ENCODE measurements around the gene CMSS1. TPM values are rescaled to one million over a fixed set of nuclear protein-coding genes. Genes with fewer than 3 reads are reported as not detected.

CMSS1 gene
- total RNA-seq, 2 experiments from 2014 or later = 141 to 143 TPM

GRCh38 chr3:99891610-99892285 is 74.1 kb downstream of the CMSS1 start:
- CTCF ChIA-PET = no interaction called here
- POLR2A ChIA-PET = no interaction called here

DNA sequence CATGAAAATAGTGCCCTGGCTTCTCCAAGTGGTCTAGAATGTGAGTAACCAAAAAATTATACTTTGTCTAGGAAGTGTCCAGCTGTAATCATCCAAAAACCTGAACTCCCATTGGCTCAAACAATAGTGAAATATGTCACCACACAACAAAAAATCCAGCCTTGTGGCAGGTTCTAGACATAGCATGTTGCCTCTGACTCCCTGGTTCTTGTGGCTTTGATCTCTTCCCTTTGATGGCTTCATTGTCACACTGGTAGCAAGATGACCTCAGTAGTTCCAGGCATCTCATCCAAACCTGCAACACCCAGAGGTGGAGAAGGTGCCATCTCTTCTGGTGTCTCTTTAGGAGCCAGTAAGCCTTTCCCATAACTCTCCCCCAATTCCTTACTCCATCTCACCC is 74.7 kb downstream of the CMSS1 start:
- CTCF ChIA-PET = no interaction called here
- POLR2A ChIA-PET = no interaction called here

DNA sequence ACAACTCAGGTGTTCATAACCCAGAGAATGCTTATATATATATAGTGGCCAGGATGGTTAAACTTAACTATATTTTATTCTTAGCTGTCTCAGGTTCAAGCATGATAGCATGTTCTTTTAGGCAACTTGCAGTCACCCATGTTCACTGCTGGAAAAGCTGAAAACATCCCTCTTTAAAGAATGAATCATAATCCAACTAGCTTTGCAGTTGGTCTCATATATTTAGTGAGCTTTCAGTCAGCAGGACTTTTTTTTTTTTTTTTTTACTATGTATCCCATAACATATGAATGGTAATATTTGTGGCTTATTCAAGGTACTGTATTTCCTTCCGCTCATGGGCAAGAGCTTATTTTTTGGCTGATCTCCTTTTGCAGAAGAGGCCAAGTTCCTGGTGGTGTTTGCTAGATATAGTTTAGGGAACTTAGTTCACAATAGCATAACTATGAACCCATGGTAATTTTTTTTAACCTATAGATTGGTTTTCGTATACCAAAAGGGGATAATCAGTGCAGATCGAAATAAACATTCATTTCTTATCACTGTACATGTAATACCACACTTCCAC is 77.6 kb downstream of the CMSS1 start:
- ChIA-PET POLR2A (no interaction called here), CTCF (interaction anchor here (0.7 kb wide), 1 partner anchor 28 kb away, joined by 3 read pairs; no protein-coding TSS in a partner anchor)

DNA sequence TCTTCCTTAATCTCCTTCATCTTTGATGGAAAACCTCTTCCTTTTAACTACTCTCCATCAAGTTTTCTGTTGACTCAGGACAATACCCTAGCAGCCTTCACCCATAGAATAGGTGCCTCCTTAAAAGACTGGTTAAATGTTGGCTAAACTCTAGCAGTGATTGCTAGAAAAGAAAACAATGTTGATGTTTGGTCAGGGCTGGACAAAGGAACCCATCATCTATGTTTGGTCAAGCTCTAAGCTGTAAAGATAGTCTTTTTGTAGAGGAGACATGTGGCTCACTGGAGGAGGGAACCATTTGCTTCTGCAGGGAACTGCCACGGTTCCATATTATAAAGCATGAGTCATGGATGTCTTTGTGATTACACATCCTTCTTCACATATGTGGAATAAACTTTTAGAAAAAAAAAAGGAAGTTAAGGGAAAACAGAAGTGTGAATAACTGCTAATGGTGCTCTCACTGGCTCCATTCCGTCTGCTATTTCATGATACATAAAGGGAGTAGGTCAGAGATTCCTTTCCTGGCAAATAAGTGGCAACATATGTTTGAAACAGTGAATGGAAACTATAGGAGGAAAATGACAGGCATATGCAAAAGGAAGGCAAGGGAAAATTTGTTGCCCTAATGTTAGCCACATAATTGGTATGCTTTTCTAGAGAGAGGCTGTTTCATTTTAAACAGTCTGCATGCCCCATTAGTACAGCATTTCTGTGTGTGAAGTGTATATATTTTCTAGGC is 78.2 kb downstream of the CMSS1 start:
- ChIA-PET CTCF (no interaction called here), POLR2A (no interaction called here)

DNA sequence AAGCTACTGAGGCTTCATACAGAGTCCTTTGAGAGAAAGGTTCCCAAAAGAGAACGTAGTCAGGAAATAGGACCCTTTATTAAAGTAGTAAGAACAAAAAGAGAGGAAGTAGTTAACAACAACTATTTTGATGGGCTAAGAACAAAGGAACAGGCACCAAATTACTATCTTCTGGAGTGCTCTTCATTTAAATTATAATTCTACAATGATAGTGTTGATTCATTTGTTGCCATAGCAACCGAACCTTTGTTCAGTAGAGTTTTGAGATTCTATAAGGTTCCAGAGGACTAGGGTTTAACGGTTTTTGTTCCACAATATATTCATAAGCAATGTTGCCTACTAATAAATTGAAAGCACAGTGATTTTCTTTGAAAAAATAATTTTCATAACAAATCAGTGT is 78.8 kb downstream of the CMSS1 start:
- POLR2A ChIA-PET = no interaction called here
- CTCF ChIA-PET = no interaction called here

DNA sequence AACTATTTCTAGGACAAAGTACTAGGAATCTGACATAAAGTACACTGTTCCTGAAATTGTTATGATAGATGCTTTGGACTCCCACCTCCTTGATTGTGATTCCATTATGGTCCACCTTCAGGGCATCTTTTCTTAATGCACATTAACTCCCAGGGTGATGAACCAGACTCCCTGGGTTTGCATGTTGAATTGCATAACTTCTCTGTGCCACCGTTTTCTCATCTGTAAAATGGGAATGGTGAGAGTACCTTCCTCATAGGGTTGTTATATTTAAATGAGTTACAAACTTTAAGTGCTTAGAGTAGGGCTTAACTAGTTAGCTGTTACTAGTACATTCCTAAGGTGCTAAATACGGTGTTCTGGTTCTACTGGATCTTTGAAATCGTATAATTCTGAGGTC is 81.9 kb downstream of the CMSS1 start:
- ChIA-PET CTCF (no interaction called here), POLR2A (no interaction called here)

- CTCF ChIA-PET = no interaction called here
- POLR2A ChIA-PET = no interaction called here
Observed at GRCh38 chr3:99900248-99900647, 82.6 kb downstream of the CMSS1 start.

DNA sequence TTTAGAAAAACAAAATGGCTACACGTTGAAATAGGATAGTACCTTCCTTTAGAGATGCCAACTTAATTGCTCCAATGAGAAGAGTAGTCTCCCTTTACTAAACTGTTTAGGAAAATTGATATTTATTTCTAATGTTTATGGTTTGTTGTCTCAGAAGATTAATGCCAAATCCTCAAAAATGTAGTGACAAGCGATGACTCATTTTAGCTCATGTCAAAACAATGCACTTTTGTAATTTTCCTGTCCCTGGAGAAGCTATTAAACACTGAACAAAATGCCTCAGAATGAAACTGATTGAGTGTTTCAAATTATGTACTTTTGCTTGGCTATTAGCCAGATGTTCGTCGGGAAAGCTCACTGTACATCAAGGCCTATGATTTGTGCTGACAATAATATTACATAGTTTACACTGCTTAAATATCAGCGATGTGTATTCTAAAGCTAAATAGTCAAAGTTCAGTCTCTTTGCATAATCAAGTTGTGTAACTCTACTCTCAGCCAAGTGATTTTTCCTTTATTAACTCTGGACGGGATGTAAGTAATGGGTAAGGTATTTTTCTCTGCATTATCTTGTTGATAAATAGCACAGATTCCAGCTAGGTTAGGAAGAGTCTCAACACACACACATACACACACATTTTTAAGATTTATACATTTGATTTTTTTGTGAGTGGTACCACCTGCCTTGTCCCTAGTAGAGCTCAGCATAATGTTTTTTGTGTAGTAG is 83.7 kb downstream of the CMSS1 start:
- CTCF ChIA-PET = no interaction called here
- POLR2A ChIA-PET = no interaction called here

GRCh38 chr3:99902091-99902490 is 84.4 kb downstream of the CMSS1 start:
- ChIA-PET CTCF (no interaction called here), POLR2A (no interaction called here)

DNA sequence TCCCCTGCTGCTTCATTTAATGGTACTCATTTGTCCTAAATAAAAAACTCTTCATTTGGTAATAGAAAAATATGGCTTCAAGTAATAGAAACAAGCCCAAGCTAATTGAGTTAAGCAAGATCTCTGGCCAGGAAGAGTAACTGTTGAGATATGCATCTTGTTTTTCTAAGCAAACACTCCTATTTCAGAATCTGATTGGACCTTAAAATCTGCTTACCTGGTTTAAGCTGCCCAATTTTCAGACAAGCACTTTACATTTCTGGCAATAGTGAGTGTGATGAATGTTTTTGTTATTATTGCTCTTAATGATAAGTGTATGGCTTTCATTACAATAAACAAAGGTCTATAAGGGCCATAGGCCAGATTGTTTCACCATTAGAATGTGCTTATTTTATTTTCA is 86.2 kb downstream of the CMSS1 start:
- ChIA-PET POLR2A (no interaction called here), CTCF (no interaction called here)

DNA sequence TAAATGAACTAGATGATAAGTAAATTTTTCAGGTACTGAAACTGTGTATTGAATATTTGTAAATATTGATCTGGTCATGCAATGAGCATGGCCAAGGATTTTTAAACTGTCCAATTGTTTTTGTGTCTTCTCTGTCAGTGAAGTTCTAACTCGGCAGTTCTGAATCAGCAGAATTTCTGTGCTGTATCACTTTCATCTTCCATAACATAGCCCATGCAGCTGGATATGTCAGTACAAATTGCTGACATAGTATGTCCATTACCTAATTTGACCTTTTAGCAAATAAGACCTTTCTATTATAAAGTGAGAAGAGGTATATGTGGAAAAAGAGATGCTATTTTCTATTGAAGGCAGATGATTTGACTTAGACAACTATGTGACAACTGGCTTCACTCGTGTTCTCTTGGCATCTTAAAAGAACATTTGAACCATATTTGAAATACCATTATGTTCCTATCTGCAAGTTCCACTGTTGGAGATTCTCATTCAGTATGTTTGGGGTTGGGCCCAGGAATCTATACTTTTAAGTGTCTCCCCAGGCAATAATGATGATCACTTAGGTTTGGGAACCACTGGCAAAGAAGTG is 90.4 kb downstream of the CMSS1 start:
- POLR2A ChIA-PET = no interaction called here

GRCh38 chr3:99909714-99910495 is 92.2 kb downstream of the CMSS1 start:
- ChIA-PET CTCF (no interaction called here), POLR2A (no interaction called here)

More for the DNA sequence above, 90.4 kb downstream of the CMSS1 start:
- CTCF ChIA-PET = no interaction called here

GRCh38 chr3:99910752-99911290 is 93.2 kb downstream of the CMSS1 start:
- ChIA-PET POLR2A (no interaction called here), CTCF (no interaction called here)

- CTCF ChIA-PET = no interaction called here
- POLR2A ChIA-PET = no interaction called here
Observed at GRCh38 chr3:99911433-99911832, 93.8 kb downstream of the CMSS1 start.

DNA sequence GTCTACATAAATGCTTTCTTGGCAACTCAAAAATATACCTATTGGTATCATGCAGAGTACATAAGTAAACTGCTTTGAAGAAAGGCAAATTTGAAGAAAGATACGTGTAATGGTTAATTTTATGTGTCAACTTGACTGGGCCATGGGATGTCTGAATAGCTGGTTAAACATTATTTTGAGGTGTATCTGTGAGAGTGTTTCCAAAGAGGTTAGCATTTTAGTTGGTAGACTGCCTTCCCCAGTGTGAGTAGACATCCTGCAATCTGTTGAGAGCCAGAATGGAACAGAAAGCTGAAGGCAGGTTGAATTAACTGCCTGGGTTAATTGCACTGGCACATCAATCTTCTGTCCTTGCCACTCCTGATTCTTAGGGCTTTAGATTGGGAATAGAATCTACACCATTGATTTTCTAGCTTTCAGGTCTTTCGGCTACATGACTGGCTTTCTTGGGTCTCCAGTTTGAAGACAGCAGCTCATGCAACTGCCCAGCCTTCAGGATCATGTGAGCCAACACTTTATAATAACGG is 98.3 kb downstream of the CMSS1 start:
- POLR2A ChIA-PET = no interaction called here
- CTCF ChIA-PET = no interaction called here

DNA sequence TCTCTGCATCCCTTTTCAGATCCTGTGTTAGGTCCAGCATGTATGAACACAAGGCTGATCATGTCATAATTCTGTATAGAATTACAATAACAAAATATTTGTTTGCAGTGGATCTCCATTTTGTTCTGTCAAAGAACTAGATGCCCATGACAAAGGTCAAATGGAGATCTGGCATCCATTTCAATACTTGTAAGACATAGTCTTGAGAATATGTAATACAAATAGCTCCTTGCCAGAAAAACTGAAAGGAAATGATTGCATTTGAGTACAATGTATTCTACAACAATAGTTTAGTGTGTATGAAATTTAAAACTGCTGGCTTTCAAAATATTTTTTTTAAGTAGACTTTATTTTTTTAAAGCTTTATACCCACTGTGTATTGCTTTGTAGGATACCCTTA is 101.1 kb downstream of the CMSS1 start:
- CTCF ChIA-PET = no interaction called here

DNA sequence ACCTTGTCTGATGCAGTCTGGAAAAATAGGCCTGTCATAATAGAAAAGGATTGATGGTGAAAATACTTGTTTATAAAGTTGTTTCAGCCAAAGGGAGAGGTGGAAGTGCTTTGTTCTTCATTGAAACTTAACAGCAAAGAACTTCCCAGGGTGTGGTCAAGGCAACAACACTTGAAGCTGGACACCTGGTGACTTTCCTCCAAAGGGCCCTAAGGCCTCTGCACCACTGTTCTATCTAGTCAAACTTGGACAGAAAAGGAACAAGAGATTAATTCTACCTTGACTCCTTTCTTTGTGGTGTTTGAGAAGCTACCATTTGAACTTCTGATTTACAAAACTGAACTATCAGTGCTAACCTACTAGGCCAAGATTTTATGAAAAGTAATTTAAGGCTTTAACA is 102.0 kb downstream of the CMSS1 start:
- CTCF ChIA-PET = no interaction called here
- POLR2A ChIA-PET = no interaction called here

More for the DNA sequence above, 101.1 kb downstream of the CMSS1 start:
- POLR2A ChIA-PET = no interaction called here

DNA sequence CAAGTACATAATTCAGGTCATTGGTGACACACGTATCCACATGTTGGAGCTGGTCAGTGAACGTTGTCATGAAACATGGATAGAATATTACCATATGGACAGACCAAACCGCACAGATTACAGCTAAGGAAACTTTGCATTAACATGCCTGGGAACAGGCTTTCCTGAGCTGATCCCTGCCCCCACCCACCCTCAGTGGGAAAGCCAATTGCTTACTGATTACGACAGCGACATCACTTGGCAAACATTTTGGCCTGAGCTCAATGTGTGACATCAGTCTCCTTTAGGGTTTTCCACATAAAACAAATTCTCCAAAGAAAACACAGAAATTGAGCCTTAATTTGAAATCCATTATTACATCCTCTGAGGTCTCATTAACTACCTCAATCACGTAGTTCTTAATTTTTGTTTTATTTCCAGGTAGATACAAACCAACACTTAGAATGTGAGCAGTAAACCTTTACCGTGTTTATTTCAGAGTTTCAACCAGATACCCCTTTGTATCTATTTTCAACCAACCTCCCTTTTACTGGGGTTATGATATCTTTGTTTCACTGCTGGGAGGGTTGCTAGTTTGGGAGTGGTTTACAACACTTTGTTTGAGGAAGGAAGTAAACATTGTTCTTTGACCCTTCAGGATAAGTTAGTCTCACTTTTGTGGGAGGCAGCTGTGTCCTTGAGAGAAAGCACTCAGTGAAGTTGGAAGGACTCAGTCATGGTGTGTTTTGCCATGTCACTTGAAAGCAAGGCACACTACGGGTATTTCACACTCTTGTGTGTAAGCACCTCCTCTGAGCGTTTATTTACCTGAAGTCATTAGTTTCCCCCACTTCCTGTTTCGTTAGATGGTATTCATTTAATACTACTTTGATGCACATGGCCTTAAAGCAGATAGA is 103.1 kb downstream of the CMSS1 start:
- CTCF ChIA-PET = no interaction called here
- POLR2A ChIA-PET = no interaction called here

DNA sequence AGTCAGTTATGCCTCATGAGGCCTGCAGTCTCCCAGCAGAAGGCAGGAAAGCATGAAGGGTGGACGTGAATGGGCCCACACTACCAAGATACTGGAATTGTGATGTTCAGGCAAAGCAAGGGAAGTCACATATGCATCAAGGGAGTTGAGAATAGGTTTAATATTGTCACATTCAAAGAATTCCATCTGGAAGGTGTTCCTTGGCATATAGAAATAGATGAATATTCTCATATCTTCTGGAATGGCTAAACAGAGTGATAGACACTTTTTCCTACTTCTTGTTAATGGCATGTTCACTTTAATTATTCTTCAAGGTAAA is 103.7 kb downstream of the CMSS1 start:
- CTCF ChIA-PET = no interaction called here
- POLR2A ChIA-PET = no interaction called here
